DMS53 (cell line): ENCODE results near the gene FAAP100.

Experiments used
- DNase-seq: peaks from one replicate; lab custom pipeline; 2025; lab: John Stamatoyannopoulos, UW

Gene FAAP100

DNA sequence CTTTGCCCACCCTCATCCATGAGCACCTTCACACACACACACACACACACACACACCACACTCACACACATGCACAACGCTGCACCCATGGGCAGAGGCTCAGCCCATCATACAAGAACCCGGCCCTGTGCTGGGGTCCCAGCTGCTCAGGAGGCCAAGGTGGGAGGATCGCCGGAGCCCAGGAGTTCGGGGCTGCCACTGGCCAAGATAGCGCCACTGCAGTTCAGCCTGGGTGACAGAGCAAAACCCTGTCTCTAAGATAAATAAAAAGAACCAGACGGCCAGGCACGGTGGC, 27.3 kb downstream of the FAAP100 start:
- DNase-seq = no peak

DNA sequence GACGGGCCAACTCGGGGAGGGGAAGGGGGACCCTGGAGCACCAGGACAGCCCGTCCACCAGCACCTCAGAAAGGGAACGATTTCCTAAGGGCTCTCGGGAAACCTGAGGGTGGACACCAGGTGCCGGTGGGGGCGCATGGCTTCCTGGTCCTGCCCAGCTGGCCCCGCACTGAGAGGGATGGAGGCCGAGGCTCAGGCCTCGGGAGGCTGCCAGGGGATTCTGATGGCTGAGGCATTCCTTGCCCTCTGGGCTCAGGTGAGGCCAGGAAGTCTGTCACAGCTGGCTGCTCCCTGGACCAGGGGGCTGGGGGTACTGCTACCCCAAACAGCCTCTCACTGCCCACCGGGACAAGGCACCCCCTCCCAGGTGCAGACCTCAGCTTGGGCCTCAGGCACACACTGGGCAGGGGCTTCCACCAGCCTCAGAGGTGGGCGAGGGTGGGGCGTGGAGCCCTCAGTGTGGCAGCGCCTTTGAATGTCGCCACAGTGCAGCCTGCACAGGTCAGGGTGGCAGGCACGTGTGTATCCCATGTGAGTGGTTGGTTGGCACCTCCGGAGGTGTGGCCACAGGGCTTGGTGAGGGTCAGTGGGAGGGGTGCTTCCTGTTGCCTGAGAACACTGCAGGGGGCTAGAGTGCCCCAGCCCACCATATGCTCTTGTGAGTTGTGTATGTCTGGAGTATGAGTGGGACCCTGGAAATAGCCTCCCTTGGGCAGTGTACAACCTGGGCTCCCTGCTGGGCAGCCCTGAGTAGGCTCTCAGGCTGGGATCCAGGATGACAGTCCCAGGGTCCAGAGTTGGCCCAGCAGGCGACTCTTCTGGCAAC, 27.9 kb downstream of the FAAP100 start:
- no peak for DNase-seq

DNA sequence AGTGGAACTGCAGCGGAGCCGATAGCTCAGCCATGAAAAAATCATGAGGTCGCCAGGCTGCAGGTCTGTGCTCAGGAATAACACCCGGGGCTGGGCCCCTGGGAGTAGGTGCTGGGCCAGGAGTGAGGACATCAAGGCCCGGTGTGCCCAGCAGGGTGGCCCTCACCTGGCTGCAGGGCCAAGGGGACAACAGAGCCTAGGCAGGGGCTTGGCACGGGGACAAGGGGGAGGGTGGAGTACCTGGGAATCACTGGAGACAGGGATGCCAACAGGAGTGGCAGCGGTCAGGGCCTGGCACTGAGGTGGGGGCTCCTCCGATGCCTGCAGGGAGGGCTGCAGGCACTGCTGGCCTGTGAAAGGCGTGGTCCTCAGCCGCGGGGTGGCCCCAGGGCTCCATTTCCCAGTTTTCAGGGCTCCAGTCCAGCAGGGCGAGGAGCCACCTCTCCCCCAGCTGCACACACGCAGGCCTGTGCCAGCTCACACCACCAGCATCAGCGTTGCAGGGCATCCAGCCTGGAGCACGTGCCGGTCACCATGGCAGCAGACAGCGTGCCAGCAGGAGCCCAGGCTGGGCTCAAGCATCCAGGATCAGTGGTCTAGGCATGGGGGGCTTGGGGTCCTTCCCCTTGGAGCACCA, 28.6 kb downstream of the FAAP100 start:
- DNase-seq = no peak

DNA sequence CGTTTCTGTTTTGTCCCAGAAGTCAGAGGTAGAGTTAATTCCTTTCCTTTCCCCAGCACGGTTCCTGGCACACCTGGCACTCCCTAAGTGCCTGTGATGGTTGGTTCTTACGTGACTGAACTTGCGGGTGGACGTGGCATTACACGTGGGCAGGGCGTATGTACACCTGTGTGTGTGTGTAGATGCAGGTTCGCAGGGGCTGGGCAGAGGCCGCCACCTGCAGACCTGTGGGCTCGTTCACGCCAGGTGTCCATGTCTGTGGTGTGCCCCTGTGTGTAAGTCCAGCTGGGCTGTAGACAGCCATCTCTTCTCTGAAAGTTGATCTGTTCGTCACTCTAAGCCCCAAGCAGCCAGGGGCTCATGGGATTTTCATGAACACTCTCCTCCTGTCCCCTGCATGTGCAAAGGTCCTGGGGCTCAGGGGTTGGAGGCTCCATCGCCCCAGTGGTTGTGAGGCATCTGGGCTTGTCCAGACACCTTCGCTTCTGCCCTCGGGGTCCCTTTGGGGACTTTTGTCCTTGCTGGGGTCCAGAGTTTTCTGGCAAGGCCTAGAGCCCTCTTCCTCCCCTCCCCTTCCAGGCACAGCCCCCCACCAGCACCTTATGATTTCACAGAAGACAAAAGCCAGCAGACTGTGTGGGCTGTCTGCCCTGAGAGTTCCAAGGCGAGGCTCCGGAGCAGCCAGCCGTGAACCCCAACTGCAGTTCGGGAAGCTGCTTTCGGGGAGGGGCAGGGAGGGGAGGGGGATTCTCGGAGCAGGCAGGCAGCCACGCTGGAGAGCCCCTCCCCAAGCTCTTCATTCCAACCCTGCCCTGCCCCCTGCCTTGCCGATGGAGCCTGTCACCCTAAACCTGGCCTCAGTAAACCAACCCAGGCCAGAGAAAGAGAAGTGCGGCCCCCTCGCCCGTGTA, 29.4 kb downstream of the FAAP100 start:
- no peak for DNase-seq

DNA sequence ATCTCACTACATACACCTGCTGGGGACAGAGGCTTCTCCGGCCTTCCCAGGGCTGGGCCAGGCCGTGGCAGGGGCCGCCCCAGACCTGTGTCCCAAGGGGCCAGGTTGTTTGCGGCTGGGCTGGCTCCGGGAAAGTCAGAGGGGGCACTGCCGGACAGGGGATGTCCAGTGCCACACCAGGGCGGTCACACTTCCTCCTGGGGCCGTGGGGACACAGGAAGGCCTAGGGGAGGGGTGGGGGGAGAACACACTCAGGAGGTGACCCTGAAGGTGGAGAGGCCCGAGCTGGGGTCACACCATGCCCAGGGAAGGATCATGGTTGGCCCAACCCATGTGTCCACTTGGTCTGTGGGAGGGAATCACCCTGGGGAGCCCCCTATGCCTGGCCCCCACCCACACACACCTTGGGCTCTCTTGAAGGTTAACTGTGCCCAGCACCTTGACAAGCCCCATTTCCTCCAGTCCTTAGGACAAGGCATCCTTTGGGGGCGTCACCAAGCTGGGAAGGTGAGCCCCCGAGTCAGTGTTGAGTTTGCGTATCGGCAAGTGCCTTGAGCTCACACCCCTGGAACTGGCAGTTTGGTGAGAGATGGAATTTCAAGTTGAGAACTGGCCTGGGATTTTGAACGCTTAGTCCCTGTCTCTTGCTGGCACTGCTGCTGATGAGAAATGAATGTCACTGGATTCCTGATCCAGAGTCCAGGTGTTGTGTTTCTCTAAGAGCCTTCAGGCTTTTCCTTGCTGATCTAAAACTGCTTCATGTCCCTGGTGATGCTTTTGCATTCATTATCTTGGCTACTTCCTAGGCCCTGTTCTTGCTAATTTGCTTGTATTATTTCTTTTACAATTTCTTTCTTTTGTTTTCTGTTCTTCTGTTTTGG, 31.9 kb downstream of the FAAP100 start:
- DNase-seq = peak; percentile 58

DNA sequence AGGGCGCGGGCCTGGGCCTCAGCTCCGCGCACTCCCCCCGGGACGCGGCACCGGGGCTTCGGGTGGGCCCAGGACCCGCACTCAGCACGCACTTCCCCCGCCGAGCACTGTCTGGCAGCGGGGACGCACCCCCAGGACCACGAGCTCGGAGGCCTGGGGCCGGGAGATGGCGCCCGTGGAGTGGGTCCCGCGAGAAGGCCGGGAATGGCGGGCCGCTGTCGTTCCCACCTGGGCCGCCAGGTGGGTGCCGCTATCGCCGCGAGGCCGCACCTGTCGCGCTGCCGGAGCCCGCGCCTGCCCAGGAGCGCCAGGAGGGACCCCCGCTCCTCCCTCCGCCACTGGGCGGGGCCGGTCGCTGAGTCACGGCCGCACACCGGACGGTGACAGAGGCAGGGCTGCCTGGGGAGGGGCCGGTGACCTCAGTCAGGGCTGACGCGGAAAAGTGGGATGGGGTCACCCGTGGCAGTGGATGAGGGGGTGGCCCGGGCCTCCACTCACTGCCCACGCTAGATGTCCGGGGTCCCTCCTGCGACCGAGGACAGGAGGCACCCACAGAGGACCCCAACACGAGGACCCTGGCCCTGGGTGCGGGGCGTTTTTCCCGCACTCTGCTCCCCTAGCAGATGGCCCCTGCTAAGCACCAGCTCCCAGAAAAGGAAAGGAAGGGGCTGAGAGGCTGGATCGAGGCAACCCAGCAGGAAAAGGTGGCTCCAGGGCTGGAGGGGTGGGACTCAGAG, 32.7 kb downstream of the FAAP100 start:
- peak; percentile 96 for DNase-seq

DNA sequence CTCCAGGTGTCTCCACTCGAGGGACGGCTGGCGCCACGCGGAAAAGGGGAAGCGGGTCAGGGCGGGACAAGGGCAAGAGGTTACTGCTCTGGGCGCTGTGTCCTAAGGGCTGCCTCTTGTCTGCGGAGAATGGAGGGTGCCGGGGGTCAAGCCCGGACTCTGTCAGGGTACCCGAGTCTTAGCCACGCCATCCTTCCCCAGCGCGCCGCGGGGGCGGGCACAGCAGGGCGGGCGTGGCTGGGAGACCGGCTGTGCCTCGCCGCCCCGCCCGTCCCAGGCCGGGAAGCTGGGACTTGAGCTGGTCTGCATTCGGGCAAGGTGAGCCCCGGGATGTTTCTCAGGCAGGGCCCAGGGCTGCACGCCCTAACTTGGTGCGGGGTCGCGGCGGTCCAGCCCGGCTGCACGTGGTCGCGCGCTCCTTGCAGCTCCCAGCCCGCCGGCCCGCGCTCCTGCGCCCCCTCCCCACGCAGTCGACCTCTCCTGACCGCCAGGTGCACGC, 33.3 kb downstream of the FAAP100 start:
- DNase-seq = peak; percentile 93

DNA sequence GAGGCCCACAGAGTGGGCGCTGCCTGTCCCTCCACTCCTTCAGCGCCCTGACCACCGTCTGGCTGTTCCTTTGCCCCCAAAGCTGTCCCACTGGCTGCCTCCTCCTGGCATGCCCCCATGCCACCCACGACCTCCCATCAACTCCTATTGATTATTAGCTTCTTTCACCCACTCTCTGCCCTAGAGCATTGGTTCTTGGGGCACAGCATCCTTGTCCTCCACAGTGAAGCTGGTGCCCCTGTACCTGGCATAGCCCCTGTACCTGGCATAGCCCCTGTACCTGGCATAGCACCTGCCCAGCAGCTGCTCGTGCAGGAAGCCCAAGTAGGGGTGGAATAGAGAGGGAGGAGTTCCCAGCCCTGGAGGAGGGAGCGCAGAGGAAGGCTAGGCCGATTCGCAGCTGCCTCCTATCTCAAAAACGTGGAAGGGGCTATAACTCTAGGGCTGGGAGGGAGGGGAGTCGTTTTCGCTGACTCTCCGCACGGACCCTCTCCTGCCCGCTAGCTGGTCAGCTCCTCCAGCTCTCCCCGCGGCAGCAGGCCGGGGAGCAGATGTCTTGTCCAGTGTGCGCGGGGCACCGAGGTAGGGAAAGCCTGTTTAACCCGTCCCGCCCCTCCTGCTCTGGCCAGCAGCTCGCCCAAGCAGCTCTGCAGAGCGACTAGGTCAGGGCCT, 33.9 kb downstream of the FAAP100 start:
- DNase-seq = peak; percentile 93

DNA sequence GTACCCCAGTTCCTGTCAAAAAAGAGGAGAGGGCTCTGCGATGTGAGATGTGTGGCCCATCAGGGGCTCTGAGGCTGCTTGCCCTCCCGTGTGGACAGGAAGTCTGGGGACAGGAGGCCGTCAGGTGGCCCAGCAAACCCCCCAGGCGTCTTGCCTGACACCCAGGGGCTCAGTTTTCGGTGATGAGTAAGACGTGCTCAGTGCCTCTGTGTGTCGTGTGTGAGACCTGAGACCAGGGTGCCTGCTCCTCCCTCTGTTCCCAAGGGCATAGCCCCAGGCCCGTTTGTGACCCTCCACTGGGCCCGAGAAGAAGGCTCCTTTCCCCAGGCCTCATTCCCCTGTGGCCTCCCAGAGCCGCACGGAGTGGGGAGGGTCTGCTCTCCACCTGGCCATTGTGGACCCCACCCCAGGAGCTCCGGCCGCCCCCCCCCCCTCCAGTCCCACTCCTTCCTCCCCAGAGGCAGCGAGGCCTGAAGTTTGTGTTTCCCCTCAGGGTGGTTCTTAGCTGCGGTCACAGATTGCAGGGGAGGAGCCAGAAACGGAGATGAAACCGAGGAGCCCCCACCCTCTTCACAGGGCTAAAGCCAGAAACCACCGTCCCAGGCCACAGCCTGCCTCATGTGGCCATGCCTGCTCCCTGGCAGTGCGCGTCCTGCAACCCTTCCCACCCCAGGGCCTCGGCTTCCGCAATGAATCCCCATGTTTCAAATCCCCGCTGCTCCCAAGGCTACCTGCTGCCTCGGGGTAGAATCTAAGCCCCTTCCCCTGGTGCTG, 34.6 kb downstream of the FAAP100 start:
- DNase-seq = peak; percentile 59

DNA sequence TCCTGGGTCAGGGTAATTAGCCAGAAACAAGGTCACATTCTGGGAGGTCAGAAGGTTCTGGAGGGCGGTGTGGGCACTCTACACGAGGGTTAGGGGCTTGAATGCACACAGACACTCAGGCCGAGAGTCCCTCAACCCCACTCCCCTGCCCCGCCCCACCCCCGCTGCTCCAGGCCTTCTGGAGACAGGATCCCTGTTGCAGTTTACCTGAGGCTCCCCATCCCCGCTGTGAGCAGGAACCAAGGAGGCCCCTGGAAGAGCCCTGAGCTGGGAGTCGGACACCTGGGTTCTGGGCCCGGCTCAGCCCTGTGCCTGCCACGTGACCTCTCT, 35.2 kb downstream of the FAAP100 start:
- no peak for DNase-seq

DNA sequence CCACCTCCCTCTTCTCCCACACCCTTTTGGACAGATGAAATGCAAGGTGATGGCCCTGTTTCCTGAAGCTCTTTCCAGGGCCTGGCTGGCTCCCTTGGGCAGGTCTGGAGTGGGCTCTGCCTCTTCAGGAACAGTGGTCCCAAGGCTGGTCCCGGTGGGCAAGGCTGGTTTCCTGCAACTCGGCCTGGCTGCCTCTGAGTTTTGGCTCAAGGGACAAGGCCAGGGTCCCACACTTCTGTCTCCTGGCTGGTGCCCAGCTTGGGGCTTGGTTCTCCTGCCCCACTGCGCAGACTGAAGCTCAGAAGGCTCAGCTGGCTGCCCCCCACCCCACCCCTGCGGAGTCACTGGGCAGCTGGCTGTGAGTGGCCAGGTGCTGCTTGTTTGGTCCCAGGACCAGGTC, 35.7 kb downstream of the FAAP100 start:
- no peak for DNase-seq

DNA sequence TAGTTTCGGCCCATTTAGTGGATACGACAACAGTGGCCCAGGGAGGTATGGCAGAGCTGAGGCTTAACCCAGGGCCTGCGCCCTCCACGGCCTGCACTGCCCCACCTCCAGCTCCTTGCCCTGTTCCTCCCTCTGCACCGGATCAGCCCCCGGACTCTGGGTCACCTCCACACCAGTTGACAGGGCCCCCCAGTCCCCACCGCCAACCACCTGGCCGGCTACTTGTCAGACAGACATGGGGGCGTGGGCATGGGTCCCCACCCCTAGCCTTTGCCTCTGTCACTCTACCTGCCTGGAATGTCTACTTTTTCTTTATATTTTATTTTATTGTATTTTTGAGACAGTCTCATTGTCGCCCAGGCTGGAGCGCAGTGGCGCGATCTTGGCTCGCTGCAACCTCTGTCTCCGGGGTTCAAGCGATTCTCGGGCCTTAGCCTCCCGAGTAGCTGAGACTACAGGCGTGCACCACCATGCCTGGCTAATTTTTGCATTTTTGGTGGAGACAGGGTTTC, 36.6 kb downstream of the FAAP100 start:
- no peak for DNase-seq

DNA sequence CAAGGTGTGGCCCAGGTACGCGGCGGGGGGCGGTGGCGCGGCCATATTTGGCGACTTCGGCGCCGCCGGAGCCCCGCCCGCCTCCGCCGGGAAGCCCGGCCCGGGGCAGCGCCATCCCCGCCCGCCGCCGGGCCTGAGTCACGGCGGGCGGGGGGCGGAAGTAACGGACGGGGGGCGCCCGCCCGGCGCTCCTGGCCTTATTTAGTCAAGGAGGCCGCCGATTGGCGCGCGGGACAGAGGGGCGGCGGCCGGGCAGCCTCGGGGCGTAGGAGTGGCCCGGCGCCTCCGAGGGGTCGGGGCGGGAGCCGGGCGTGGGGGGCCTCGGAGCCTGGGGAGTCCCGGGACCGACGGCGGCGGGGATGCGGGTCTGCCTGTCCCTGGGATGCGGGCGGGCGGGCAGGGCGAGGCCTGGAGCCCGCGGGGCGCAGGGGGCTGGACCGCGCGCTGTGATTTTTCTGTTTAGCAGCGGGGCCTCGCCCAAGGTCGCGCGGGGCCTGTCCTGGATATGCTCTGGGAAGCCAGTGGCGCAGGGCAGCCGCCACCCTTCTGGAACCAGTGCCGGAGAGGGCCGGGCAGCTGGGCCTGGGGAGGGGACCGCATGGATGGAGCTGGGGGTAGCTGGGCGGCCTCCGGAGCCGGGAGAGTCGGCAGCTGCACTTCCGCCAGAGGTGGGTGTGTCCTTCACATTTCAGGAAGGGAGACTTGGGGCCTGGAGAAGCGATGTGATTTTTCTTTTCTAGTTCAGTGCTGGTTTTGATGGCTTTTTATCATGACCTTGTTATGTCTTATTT, 37.2 kb downstream of the FAAP100 start:
- peak; percentile 95 for DNase-seq

DNA sequence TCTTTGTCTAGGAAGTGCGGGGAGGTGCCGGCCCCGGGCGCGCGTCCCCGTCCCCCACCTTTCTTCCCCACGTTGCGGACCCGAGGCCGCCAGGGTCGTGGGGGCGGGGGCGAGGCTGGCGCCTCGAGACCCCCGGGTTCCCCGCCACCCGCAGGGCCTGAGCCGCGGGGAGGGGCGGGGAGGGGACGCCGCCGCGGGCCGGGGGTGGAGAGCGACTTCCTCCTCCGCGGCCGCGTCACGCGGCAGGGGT, 37.7 kb downstream of the FAAP100 start:
- no peak for DNase-seq

DNA sequence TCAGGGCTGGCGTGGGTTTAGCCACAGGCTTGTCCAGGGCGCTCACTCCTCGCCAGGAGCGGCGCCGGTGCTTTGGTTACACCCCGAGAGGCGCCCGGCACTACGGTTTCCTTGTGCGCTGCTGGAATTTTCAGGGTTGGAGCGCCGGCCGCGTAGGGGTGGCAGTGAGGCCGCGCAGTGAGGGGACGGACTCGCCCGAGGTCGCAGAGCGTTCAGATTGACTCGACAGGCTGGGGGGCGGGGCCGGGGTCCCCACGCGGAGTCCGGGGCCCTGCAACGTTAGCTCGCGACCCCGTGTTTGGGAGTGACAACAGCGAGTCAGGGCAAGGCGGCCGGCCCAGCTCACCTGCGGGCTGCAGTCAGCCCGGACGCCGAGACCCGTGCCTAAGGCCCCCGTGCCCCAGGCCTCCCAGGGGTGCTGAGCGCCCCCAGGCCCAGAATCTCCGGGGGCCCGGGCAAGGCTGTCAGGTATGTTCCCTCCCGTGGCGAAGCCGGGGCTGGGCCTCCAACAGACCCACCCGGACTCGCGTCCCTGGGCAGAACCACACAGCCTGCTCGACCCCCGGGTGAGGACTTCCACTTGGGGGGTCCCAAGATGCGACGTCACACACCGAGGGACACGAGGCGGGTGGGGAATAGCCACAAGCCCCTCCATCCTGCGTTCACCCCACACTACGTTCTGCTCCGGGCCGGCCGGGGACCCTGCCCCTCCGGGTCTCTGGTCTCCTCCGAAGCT, 38.2 kb downstream of the FAAP100 start:
- peak; percentile 90 for DNase-seq

DNA sequence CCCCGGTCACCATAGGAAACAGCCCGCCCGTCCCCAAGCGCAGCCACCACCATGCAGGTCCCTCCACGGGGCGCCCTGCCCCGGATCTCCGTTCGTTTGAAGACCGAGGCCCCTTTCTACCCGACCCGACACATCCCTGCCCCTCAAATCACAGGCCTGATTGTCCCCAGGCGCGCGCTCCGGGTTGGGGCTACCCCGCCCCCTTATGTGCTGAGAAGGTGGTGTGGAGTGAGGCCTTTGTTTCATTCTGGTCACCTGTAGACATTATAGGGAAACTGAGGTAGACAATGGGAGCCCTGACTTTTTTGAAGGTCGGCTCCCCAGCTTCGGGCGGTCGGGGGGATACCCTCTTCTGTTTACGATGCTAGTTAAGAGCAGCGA, 38.8 kb downstream of the FAAP100 start:
- peak; percentile 90 for DNase-seq

DNA sequence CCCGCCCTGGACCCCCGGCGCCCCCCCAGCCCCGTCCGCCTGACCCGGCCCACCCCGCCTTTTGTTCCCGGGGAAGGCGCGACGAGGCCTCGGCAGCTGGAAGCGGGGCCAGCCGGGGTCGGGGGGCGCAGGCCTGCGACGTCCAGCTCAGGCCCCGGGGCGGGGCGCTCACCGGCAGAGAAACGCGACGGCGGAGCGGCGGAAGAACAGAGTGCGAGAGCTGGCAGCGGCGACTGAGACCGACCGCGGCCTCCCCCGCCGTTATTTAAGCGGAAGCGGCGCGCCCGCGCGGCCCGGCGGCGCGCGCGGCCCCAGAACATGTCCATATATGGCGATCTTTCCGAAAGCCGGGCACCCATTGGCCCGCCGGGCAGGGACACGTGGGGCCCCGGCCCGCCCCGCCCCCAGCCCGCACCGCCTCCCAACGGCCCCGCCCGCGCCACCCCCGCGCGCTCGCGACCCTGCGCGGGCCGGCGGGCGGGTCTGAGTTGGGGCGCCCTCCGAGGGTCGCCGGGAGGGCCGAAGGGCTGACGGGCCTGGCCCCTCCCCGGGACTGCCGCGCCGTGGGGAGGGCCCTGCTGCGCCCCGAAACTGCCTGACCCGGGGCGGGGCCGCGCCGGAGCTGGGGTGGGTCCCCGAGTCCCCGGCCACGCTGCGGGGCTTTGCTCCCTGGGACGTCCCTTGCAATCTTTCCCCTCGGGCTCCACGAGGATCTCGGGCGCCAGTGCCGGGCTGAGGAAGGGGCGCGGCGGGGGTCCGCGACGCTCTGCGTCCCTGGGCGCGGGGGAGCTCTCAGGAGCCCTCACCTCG, 39.4 kb downstream of the FAAP100 start, which contains the start of gene ACTG1:
Gene ACTG1 (minus strand): TSS at position 238 of the 810 bp plus-strand sequence. CDS start 445 bp downstream, outside the sequence.
- DNase-seq = peak; percentile 97
